Gastrocnemius medialis (tissue), 4 donors: ENCODE measurements around the gene AMTN.

Source experiments
- POLR2A ChIP-seq, 2 donors: fragments of 450-650 bp; IDR thresholded peaks; one replicate each; pipeline ENCODE4 v1.6.1; 2017; ENCODE audit warnings: antibody characterized with exemption in 2 of 2, mild to moderate bottlenecking in 2 of 2, moderate library complexity in 2 of 2
- TF ChIP-seq, protein P1 (sequence below), 5 experiments: fragments of 450-650 bp in 3 of 5; fragments of 200-600 bp in 2 of 5; sonication (generic) in 2 of 5; IDR thresholded peaks in 4 of 5; conservative IDR thresholded peaks in 1 of 5; 1 replicate in 4 of 5; 2 replicates in 1 of 5; pipeline ENCODE4 v1.5.1; 2016 to 2019; ENCODE audit warnings: antibody characterized with exemption in 5 of 5, mild to moderate bottlenecking in 3 of 5, moderate library complexity in 3 of 5

DNA sequence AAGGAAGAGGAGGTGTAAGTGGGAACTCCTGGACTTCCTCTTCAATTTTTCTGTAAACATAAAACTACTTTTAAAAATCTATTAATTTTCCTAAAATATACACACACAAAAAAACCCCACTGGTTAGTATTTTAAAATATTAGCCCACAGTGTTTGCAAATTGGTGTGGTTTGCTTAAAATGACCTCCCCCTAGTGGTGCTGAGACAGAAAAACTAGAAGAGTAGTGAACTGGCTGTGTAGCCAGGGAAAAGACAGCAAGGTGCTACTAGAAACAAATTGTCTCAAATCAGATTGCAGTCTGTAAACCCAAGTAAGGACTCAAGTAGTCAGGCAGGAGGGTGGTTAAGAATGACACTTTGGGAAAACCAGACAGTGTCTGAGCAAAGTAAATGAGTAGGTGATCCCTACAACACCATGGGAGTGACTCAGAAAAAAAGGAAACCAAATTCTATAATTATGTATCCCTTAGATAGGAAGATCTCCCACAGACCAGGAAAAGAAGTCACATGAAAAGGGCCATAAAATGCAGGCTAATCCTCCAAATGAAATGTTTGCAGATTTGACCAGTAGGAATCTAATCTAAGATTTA lies 26.0 kb downstream of the AMTN start:
- TF ChIP-seq, protein P1, sequence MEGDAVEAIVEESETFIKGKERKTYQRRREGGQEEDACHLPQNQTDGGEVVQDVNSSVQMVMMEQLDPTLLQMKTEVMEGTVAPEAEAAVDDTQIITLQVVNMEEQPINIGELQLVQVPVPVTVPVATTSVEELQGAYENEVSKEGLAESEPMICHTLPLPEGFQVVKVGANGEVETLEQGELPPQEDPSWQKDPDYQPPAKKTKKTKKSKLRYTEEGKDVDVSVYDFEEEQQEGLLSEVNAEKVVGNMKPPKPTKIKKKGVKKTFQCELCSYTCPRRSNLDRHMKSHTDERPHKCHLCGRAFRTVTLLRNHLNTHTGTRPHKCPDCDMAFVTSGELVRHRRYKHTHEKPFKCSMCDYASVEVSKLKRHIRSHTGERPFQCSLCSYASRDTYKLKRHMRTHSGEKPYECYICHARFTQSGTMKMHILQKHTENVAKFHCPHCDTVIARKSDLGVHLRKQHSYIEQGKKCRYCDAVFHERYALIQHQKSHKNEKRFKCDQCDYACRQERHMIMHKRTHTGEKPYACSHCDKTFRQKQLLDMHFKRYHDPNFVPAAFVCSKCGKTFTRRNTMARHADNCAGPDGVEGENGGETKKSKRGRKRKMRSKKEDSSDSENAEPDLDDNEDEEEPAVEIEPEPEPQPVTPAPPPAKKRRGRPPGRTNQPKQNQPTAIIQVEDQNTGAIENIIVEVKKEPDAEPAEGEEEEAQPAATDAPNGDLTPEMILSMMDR (IDR thresholded peaks at IDR 0.05 in 4 of 5, conservative IDR thresholded peaks at IDR 0.05 in 1 of 5), result no peak
- TF ChIP-seq POLR2A (IDR thresholded peaks at IDR 0.05), result no peak
